ENCODE results near the gene PDE6G.

The PDE6G gene

GRCh38 chr17:81656118-81656743 lies at the start of gene PDE6G:
TSS of gene PDE6G (minus strand) at chr17:81656542. CDS start at chr17:81653305, 3,237 bp downstream.
- no peak for DNase-seq (ENCODE audit: low read depth in 2 of 3, low spot score in 2 of 3)

GRCh38 chr17:81705518-81706231 lies 49.3 kb upstream of the PDE6G start:
- no peak for DNase-seq (ENCODE audit: low read depth in 2 of 3, low spot score in 2 of 3)

GRCh38 chr17:81703747-81704654 lies 47.7 kb upstream of the PDE6G start:
- no peak for DNase-seq (ENCODE audit: low read depth in 2 of 3, low spot score in 2 of 3)

GRCh38 chr17:81702934-81703746 lies 46.8 kb upstream of the PDE6G start, which contains the start of gene MRPL12:
TSS of gene MRPL12 (plus strand) at chr17:81703367. CDS start at chr17:81703502, 135 bp downstream.
- DNase-seq (ENCODE audit: low read depth in 2 of 3, low spot score in 2 of 3) = peak; percentile 74 to 77 (median 76)

- no peak for DNase-seq (ENCODE audit: low read depth in 2 of 3, low spot score in 2 of 3)
These were observed 45.1 kb upstream of the PDE6G start for GRCh38 chr17:81701288-81702071.

- no peak for DNase-seq (ENCODE audit: low read depth in 2 of 3, low spot score in 2 of 3)
These were observed 44.3 kb upstream of the PDE6G start for GRCh38 chr17:81700353-81701287.

- no peak for DNase-seq (ENCODE audit: low read depth in 2 of 3, low spot score in 2 of 3)
These were observed 41.1 kb upstream of the PDE6G start for GRCh38 chr17:81697261-81698044.

GRCh38 chr17:81696218-81696941 lies 40.0 kb upstream of the PDE6G start:
- DNase-seq (ENCODE audit: low read depth in 2 of 3, low spot score in 2 of 3) = no peak

- DNase-seq (ENCODE audit: low read depth in 2 of 3, low spot score in 2 of 3) = no peak
These were observed 39.5 kb upstream of the PDE6G start for GRCh38 chr17:81695801-81696200.

GRCh38 chr17:81695211-81695610 lies 38.9 kb upstream of the PDE6G start:
- no peak for DNase-seq (ENCODE audit: low read depth in 2 of 3, low spot score in 2 of 3)

- no peak for DNase-seq (ENCODE audit: low read depth in 2 of 3, low spot score in 2 of 3)
These were observed 38.5 kb upstream of the PDE6G start for GRCh38 chr17:81694810-81695209.

- no peak for DNase-seq (ENCODE audit: low read depth in 2 of 3, low spot score in 2 of 3)
These were observed 37.3 kb upstream of the PDE6G start for GRCh38 chr17:81693509-81694210.

- no peak for DNase-seq (ENCODE audit: low read depth in 2 of 3, low spot score in 2 of 3)
These were observed 35.3 kb upstream of the PDE6G start for GRCh38 chr17:81691608-81692007.

- DNase-seq (ENCODE audit: low read depth in 2 of 3, low spot score in 2 of 3) = no peak
These were observed 34.9 kb upstream of the PDE6G start for GRCh38 chr17:81691196-81691595.

- no peak for DNase-seq (ENCODE audit: low read depth in 2 of 3, low spot score in 2 of 3)
These were observed 34.2 kb upstream of the PDE6G start for GRCh38 chr17:81690549-81690948.

GRCh38 chr17:81690066-81690465 lies 33.7 kb upstream of the PDE6G start:
- DNase-seq (ENCODE audit: low read depth in 2 of 3, low spot score in 2 of 3) = no peak

- DNase-seq (ENCODE audit: low read depth in 2 of 3, low spot score in 2 of 3) = no peak
These were observed 32.3 kb upstream of the PDE6G start for GRCh38 chr17:81688616-81689015.
